HG03460 (cell line): ENCODE measurements around the gene CERS5.

Source experiments
- ATAC-seq: cut with Tn5 transposase; IDR thresholded peaks from one replicate; pipeline ENCODE4 v1.9.1; 2021; ENCODE audit not compliant: unreplicated experiment

The CERS5 gene

GRCh38 chr12:50167049-50167828 lies at the start of gene CERS5:
Gene CERS5 (minus strand): TSS chr12:50167369. CDS start chr12:50167297, 72 bp downstream.
- ATAC-seq: peak; percentile 96

GRCh38 chr12:50215033-50215432 lies 47.9 kb upstream of the CERS5 start:
- no peak for ATAC-seq

- ATAC-seq: no peak
These were observed 46.8 kb upstream of the CERS5 start for GRCh38 chr12:50214018-50214417.

- ATAC-seq: no peak
These were observed 46.3 kb upstream of the CERS5 start for GRCh38 chr12:50213439-50213838.

GRCh38 chr12:50212071-50212467 lies 44.9 kb upstream of the CERS5 start:
- ATAC-seq: no peak

- ATAC-seq: no peak
These were observed 44.4 kb upstream of the CERS5 start for GRCh38 chr12:50211392-50212070.

GRCh38 chr12:50207424-50207823 lies 40.3 kb upstream of the CERS5 start:
- ATAC-seq: no peak

GRCh38 chr12:50205648-50206047 lies 38.5 kb upstream of the CERS5 start:
- no peak for ATAC-seq

GRCh38 chr12:50203691-50204090 lies 36.5 kb upstream of the CERS5 start:
- ATAC-seq: no peak

GRCh38 chr12:50201987-50202521 lies 34.9 kb upstream of the CERS5 start:
- ATAC-seq: no peak

- no peak for ATAC-seq
These were observed 33.5 kb upstream of the CERS5 start for GRCh38 chr12:50200552-50201273.

- ATAC-seq: no peak
These were observed 31.7 kb upstream of the CERS5 start for GRCh38 chr12:50198829-50199228.

GRCh38 chr12:50197297-50197727 lies 30.1 kb upstream of the CERS5 start:
- ATAC-seq: no peak

GRCh38 chr12:50196537-50196936 lies 29.4 kb upstream of the CERS5 start:
- no peak for ATAC-seq

- ATAC-seq: no peak
These were observed 28.7 kb upstream of the CERS5 start for GRCh38 chr12:50195832-50196231.

- no peak for ATAC-seq
These were observed 25.7 kb upstream of the CERS5 start for GRCh38 chr12:50192908-50193307.

- no peak for ATAC-seq
These were observed 25.1 kb upstream of the CERS5 start for GRCh38 chr12:50192236-50192635.

GRCh38 chr12:50190859-50191258 lies 23.7 kb upstream of the CERS5 start:
- ATAC-seq: no peak

- ATAC-seq: no peak
These were observed 21.9 kb upstream of the CERS5 start for GRCh38 chr12:50188875-50189575.

GRCh38 chr12:50188241-50188781 lies 21.1 kb upstream of the CERS5 start:
- ATAC-seq: no peak
